ENCODE data around the gene TMEM164. TPM values are rescaled to one million over a fixed set of nuclear protein-coding genes. Genes with fewer than 3 reads are reported as not detected.

TMEM164 gene
- total and polyA plus RNA-seq, 2 experiments from 2014 or later = 3.4 to 17.2 TPM

DNA sequence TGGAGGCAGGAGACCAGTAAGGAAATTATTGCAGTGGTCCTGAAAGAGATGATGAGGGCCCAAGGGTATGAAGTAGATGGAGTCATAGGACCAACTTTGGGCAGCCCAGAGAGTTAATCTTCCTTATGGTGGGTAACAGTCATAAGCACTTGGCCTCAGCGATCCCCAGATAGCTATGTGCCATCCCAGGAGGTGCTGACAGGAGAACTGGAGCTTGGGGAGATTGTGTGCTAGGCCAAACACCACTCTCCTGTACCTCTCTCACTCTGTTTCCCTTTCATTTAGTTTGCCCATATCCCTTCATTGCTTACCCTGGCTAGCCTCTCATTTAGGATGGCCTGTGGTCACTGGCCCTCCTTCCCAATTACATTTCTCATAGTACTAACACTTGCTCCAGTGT, 60.0 kb downstream of the TMEM164 start:
- Histone ChIP-seq H4K20me1 (replicated peaks; ENCODE audit: insufficient read depth) (no peaks in the 10 kb centered on the region), H2AFZ (no peak overlapping the region), H3K4me3 (no peak overlapping the region), H3K4me1 (ENCODE audit: insufficient read depth) (no peaks in the 10 kb centered on the region), H3K79me2 (replicated peaks; ENCODE audit: insufficient read depth) (no peaks in the 10 kb centered on the region), H3K9me2 (ENCODE audit: insufficient read depth) (no peaks in the 10 kb centered on the region), H3K27me3 (ENCODE audit: insufficient read depth) (no peaks in the 10 kb centered on the region), H3F3A (replicated peaks; ENCODE audit: low read depth) (no peaks in the 10 kb centered on the region), H3K27ac (ENCODE audit: low read depth) (no peak overlapping the region), H3K4me2 (no peak overlapping the region), H3K36me3 (ENCODE audit: insufficient read depth) (no peaks in the 10 kb centered on the region)
- ATAC-seq (no peak), DNase-seq (ENCODE audit: low spot score) (no peak)
- H3K4me3 Mint-ChIP-seq = no peak overlapping the region
- H3K9me3 Mint-ChIP-seq = no peaks in the 10 kb centered on the region
- H3K27me3 Mint-ChIP-seq (ENCODE audit: insufficient read depth, low read depth, poor library complexity) = peaks cover 2% of the 10 kb centered on the region
- H3K4me1 Mint-ChIP-seq = peaks cover 3% of the 10 kb centered on the region; the same call in 2 of the 3 replicates
- no peaks in the 10 kb centered on the region for H3K36me3 Mint-ChIP-seq (ENCODE audit: low read depth)
- TF ChIP-seq JUNB (IDR thresholded peaks at IDR 0.05; ENCODE audit: unreplicated experiment) = no peak
- no peak for TF ChIP-seq ZNF114 (CRISPR knock-in tag; IDR thresholded peaks at IDR 0.05)
- no peak for TF ChIP-seq EZH2 (IDR thresholded peaks at IDR 0.05; ENCODE audit: low read depth, unreplicated experiment)
- TF ChIP-seq NANOG (IDR thresholded peaks at IDR 0.05; ENCODE audit: borderline replicate concordance) = no peak
- no peak for TF ChIP-seq POLR2AphosphoS5 (IDR thresholded peaks at IDR 0.05; ENCODE audit: low read depth)
- TF ChIP-seq, protein P1, sequence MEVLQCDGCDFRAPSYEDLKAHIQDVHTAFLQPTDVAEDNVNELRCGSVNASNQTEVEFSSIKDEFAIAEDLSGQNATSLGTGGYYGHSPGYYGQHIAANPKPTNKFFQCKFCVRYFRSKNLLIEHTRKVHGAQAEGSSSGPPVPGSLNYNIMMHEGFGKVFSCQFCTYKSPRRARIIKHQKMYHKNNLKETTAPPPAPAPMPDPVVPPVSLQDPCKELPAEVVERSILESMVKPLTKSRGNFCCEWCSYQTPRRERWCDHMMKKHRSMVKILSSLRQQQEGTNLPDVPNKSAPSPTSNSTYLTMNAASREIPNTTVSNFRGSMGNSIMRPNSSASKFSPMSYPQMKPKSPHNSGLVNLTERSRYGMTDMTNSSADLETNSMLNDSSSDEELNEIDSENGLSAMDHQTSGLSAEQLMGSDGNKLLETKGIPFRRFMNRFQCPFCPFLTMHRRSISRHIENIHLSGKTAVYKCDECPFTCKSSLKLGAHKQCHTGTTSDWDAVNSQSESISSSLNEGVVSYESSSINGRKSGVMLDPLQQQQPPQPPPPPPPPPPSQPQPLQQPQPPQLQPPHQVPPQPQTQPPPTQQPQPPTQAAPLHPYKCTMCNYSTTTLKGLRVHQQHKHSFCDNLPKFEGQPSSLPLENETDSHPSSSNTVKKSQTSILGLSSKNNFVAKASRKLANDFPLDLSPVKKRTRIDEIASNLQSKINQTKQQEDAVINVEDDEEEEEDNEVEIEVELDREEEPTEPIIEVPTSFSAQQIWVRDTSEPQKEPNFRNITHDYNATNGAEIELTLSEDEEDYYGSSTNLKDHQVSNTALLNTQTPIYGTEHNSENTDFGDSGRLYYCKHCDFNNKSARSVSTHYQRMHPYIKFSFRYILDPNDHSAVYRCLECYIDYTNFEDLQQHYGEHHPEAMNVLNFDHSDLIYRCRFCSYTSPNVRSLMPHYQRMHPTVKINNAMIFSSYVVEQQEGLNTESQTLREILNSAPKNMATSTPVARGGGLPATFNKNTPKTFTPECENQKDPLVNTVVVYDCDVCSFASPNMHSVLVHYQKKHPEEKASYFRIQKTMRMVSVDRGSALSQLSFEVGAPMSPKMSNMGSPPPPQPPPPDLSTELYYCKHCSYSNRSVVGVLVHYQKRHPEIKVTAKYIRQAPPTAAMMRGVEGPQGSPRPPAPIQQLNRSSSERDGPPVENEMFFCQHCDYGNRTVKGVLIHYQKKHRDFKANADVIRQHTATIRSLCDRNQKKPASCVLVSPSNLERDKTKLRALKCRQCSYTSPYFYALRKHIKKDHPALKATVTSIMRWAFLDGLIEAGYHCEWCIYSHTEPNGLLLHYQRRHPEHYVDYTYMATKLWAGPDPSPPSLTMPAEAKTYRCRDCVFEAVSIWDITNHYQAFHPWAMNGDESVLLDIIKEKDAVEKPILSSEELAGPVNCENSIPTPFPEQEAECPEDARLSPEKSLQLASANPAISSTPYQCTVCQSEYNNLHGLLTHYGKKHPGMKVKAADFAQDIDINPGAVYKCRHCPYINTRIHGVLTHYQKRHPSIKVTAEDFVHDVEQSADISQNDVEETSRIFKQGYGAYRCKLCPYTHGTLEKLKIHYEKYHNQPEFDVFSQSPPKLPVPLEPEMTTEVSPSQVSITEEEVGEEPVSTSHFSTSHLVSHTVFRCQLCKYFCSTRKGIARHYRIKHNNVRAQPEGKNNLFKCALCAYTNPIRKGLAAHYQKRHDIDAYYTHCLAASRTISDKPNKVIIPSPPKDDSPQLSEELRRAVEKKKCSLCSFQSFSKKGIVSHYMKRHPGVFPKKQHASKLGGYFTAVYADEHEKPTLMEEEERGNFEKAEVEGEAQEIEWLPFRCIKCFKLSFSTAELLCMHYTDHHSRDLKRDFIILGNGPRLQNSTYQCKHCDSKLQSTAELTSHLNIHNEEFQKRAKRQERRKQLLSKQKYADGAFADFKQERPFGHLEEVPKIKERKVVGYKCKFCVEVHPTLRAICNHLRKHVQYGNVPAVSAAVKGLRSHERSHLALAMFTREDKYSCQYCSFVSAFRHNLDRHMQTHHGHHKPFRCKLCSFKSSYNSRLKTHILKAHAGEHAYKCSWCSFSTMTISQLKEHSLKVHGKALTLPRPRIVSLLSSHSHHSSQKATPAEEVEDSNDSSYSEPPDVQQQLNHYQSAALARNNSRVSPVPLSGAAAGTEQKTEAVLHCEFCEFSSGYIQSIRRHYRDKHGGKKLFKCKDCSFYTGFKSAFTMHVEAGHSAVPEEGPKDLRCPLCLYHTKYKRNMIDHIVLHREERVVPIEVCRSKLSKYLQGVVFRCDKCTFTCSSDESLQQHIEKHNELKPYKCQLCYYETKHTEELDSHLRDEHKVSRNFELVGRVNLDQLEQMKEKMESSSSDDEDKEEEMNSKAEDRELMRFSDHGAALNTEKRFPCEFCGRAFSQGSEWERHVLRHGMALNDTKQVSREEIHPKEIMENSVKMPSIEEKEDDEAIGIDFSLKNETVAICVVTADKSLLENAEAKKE (CRISPR knock-in tag; IDR thresholded peaks at IDR 0.05) = no peak
- TF ChIP-seq, protein P2, sequence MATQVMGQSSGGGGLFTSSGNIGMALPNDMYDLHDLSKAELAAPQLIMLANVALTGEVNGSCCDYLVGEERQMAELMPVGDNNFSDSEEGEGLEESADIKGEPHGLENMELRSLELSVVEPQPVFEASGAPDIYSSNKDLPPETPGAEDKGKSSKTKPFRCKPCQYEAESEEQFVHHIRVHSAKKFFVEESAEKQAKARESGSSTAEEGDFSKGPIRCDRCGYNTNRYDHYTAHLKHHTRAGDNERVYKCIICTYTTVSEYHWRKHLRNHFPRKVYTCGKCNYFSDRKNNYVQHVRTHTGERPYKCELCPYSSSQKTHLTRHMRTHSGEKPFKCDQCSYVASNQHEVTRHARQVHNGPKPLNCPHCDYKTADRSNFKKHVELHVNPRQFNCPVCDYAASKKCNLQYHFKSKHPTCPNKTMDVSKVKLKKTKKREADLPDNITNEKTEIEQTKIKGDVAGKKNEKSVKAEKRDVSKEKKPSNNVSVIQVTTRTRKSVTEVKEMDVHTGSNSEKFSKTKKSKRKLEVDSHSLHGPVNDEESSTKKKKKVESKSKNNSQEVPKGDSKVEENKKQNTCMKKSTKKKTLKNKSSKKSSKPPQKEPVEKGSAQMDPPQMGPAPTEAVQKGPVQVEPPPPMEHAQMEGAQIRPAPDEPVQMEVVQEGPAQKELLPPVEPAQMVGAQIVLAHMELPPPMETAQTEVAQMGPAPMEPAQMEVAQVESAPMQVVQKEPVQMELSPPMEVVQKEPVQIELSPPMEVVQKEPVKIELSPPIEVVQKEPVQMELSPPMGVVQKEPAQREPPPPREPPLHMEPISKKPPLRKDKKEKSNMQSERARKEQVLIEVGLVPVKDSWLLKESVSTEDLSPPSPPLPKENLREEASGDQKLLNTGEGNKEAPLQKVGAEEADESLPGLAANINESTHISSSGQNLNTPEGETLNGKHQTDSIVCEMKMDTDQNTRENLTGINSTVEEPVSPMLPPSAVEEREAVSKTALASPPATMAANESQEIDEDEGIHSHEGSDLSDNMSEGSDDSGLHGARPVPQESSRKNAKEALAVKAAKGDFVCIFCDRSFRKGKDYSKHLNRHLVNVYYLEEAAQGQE (IDR thresholded peaks at IDR 0.05; ENCODE audit: unreplicated experiment) = no peak
- no peak for TF ChIP-seq STAT1 (IDR thresholded peaks at IDR 0.05; ENCODE audit: unreplicated experiment)
- no peak for TF ChIP-seq EZH2phosphoT487 (IDR thresholded peaks at IDR 0.05; ENCODE audit: unreplicated experiment)
- TF ChIP-seq, protein P3, sequence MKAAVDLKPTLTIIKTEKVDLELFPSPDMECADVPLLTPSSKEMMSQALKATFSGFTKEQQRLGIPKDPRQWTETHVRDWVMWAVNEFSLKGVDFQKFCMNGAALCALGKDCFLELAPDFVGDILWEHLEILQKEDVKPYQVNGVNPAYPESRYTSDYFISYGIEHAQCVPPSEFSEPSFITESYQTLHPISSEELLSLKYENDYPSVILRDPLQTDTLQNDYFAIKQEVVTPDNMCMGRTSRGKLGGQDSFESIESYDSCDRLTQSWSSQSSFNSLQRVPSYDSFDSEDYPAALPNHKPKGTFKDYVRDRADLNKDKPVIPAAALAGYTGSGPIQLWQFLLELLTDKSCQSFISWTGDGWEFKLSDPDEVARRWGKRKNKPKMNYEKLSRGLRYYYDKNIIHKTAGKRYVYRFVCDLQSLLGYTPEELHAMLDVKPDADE (IDR thresholded peaks at IDR 0.05) = no peak
- no peak for TF ChIP-seq CTCF (conservative IDR thresholded peaks at IDR 0.05; ENCODE audit: low read depth in 2 of 2)
- TF ChIP-seq ZNF331 (CRISPR knock-in tag; IDR thresholded peaks at IDR 0.05; ENCODE audit: low read depth) = no peak
- no peak for TF ChIP-seq CREB1 (CRISPR knock-in tag; IDR thresholded peaks at IDR 0.05; ENCODE audit: low read depth)
- no peak overlapping the region for H3K27ac Mint-ChIP-seq
